Endodermal cell (in vitro differentiated cells): ENCODE results near the gene TMSB4X. TPM values are rescaled to one million over a fixed set of nuclear protein-coding genes. Genes with fewer than 3 reads are reported as not detected.
A peak's percentile ranks its signal among the peaks of the same experiment; 100 is the strongest.

ENCODE experiments used
- DNase-seq: peaks from one replicate; pipeline ENCODE4 v3.0.0-alpha.2; 2017
- H3K27ac ChIP-seq: 2 replicates; pipeline ENCODE4 v1.5.1; 2013; ENCODE audit warnings: mild to moderate bottlenecking, low read depth, low read length, moderate library complexity
- H3K27me3 ChIP-seq: 2 replicates; pipeline ENCODE4 v1.6.1; 2013; ENCODE audit warnings: mild to moderate bottlenecking, low read length, moderate library complexity; ENCODE audit not compliant: insufficient read depth, control insufficient read depth, poor library complexity, severe bottlenecking
- H3K36me3 ChIP-seq: 2 replicates; pipeline ENCODE4 v1.7.0; 2013; ENCODE audit warnings: mild to moderate bottlenecking, low read length, moderate library complexity; ENCODE audit not compliant: control insufficient read depth, insufficient read depth
- H3K4me1 ChIP-seq: one replicate; pipeline ENCODE4 v1.7.0; 2013; ENCODE audit warnings: low read length; ENCODE audit not compliant: control insufficient read depth, insufficient read depth
- H3K4me3 ChIP-seq: 2 replicates; pipeline ENCODE4 v1.5.1; 2013; ENCODE audit warnings: mild to moderate bottlenecking, low read length, moderate library complexity
- H3K9ac ChIP-seq: 2 replicates; pipeline ENCODE4 v1.6.1; 2013; ENCODE audit warnings: mild to moderate bottlenecking, low read length, moderate library complexity; ENCODE audit not compliant: poor library complexity, severe bottlenecking; ENCODE audit errors: extremely low read depth
- H3K9me3 ChIP-seq: 2 replicates; pipeline ENCODE4 v1.6.1; 2013; ENCODE audit warnings: mild to moderate bottlenecking, low read length, moderate library complexity; ENCODE audit not compliant: control insufficient read depth
- H3K27ac Mint-ChIP-seq: 2 replicates; pipeline ENCODE4 v1.8.0; 2020; ENCODE audit warnings: mixed read lengths
- H3K27me3 Mint-ChIP-seq: 2 replicates; pipeline ENCODE4 v1.8.0; 2021; ENCODE audit warnings: mild to moderate bottlenecking, mixed read lengths; ENCODE audit not compliant: insufficient read depth
- H3K36me3 Mint-ChIP-seq: 2 replicates; pipeline ENCODE4 v1.8.0; 2020; ENCODE audit warnings: low read depth, mixed read lengths
- H3K4me1 Mint-ChIP-seq: 2 replicates; pipeline ENCODE4 v1.8.0; 2020; ENCODE audit warnings: mixed read lengths
- H3K4me3 Mint-ChIP-seq: 2 replicates; pipeline ENCODE4 v1.8.0; 2020; ENCODE audit warnings: mild to moderate bottlenecking, moderate library complexity, mixed read lengths
- H3K9me3 Mint-ChIP-seq: 2 replicates; pipeline ENCODE4 v1.8.0; 2020; ENCODE audit warnings: mild to moderate bottlenecking, mixed read lengths
- WGBS, 2 experiments: methylation state at CpG; one replicate each; pipeline versions ENCODE4 v1.1.5 to v1.1.7; 2013; ENCODE audit warnings: missing lambda C conversion rate in 2 of 2, mixed read lengths in 1 of 2; ENCODE audit not compliant: insufficient coverage in 1 of 2, insufficient read length in 1 of 2; 5-methylcytosine and 5-hydroxymethylcytosine counted together
- total RNA-seq, 2 donors: library from RNA; stranded (reverse); fragmentation: NEBNext Ultra II Directional in 1 of 2; extraction: Animal tissue kit (Norgen Biotek cat#: 25700) in 1 of 2; gene quantifications; 2 replicates in 1 of 2; 3 replicates in 1 of 2; pipeline ENCODE4 v1.2.1, GENCODE V29; 2021
- TF ChIP-seq, protein P1 (sequence below): fragments of 200-600 bp; sonication (generic); conservative IDR thresholded peaks from 2 replicates; pipeline ENCODE4 v1.5.0; 2021; ENCODE audit warnings: antibody characterized with exemption, mild to moderate bottlenecking

TMSB4X gene
- total RNA-seq, 2 donors from 2014 or later: 1,539 to 2,456 TPM

DNA sequence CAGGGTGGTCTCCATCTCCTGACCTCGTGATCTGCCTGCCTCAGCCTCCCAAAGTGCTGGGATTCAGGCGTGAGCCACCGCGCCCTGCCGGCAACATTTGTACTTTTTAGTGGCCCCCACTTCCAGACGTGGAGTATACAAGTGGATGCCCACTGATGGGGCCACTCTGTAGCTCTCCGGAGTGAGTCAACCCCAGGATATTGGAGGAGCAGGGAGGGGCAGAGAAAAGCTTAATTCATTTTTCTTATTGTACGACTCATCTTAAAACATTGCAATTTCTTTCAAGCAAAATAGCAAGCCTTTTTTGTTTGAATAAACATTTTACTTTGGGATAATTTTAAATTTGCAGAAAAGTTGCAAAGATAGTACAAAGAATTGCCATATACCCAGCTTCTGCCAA lies 34.9 kb downstream of the TMSB4X start:
- H3K4me1 ChIP-seq: no peaks in the 10 kb centered on the region
- no peak overlapping the region for H3K27ac ChIP-seq
- WGBS, 2 experiments: 94% methylated on average over 7 of the region's 8 CpGs; no CpG with 5 or more reads in 1 of the 2 experiments
- H3K27me3 ChIP-seq: no peaks in the 10 kb centered on the region
- Mint-ChIP-seq H3K27me3 (no peaks in the 10 kb centered on the region), H3K4me3 (no peak overlapping the region), H3K4me1 (peaks cover 21% of the 10 kb centered on the region), H3K27ac (no peak overlapping the region), H3K36me3 (no peaks in the 10 kb centered on the region), H3K9me3 (peaks cover 48% of the 10 kb centered on the region)
- no peak for DNase-seq
- no peaks in the 10 kb centered on the region for H3K9me3 ChIP-seq
- TF ChIP-seq, protein P1, sequence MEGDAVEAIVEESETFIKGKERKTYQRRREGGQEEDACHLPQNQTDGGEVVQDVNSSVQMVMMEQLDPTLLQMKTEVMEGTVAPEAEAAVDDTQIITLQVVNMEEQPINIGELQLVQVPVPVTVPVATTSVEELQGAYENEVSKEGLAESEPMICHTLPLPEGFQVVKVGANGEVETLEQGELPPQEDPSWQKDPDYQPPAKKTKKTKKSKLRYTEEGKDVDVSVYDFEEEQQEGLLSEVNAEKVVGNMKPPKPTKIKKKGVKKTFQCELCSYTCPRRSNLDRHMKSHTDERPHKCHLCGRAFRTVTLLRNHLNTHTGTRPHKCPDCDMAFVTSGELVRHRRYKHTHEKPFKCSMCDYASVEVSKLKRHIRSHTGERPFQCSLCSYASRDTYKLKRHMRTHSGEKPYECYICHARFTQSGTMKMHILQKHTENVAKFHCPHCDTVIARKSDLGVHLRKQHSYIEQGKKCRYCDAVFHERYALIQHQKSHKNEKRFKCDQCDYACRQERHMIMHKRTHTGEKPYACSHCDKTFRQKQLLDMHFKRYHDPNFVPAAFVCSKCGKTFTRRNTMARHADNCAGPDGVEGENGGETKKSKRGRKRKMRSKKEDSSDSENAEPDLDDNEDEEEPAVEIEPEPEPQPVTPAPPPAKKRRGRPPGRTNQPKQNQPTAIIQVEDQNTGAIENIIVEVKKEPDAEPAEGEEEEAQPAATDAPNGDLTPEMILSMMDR: no peak
- H3K4me3 ChIP-seq: no peak overlapping the region
- no peaks in the 10 kb centered on the region for H3K36me3 ChIP-seq
- no peak overlapping the region for H3K9ac ChIP-seq

DNA sequence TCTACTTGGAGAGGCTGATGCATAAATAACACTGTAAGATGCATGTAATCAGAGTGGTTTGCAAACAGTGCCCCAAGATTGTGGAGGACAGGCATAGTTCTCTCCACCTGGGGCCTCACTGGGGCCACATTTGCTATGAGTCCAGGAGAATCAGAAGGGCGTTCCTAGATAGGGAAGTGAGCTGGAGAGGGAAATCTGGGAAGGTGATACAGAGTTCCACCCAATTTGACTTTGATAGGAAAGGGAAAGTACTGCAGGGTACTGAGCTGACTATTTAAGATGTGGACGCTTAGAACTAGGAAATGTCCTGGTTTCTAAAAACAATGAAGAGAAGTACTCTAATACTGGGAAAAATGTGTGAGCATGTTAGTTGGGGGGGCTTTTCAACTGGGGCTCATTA lies 35.6 kb downstream of the TMSB4X start:
- Histone ChIP-seq H3K4me3 (no peak overlapping the region), H3K9me3 (no peaks in the 10 kb centered on the region), H3K9ac (no peak overlapping the region), H3K36me3 (no peaks in the 10 kb centered on the region), H3K27ac (no peak overlapping the region), H3K4me1 (no peaks in the 10 kb centered on the region), H3K27me3 (no peaks in the 10 kb centered on the region)
- Mint-ChIP-seq H3K36me3 (no peaks in the 10 kb centered on the region), H3K27ac (no peak overlapping the region), H3K9me3 (peaks cover 45% of the 10 kb centered on the region), H3K4me1 (peaks cover 22% of the 10 kb centered on the region), H3K27me3 (no peaks in the 10 kb centered on the region), H3K4me3 (no peak overlapping the region)
- no peak for DNase-seq
- TF ChIP-seq, protein P1: no peak
- WGBS, 2 experiments: 98% methylated on average over 2 of the region's 2 CpGs; no CpG with 5 or more reads in 1 of the 2 experiments

DNA sequence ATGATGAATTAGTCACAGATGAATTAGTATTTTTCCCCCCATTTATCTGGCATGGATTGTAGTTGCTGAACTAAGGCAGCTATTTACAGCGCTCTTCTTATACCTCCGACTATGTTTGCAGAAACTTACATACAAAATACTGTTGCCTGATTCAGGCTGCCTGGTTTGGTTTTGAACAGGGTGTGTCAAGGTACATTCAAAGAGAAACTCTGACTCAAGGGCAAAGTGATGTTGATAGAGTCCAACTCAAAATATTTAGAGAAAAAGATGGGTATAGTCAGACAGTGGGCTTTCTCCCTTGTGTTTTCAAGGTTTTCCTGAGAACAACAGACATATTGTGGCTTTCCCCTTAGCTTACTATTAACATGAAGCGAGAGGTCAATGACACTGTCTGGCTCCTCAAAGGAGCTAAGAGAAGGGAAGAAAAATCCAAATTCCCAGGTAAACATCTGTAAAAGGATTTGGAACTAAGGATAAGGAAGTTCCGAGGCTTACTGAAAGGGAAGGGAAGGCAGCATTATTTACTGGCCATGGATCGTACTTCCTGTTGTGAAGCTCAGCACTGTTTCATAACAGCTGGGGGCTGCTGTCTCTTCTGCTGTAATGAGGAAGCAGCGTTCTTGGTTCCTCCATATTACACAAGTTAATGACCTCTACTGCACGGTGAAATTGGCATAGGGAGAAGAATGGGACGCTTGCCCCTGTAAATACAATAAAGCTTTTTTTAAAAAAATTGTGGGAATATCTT lies 38.6 kb downstream of the TMSB4X start:
- H3K9ac ChIP-seq: no peak overlapping the region
- H3K27me3 ChIP-seq: no peaks in the 10 kb centered on the region
- no peaks in the 10 kb centered on the region for H3K9me3 ChIP-seq
- TF ChIP-seq, protein P1: no peak
- WGBS, 2 experiments: 52% methylated on average over 6 of the region's 8 CpGs; no CpG with 5 or more reads in 1 of the 2 experiments
- peaks cover 26% of the 10 kb centered on the region for H3K4me1 Mint-ChIP-seq
- no peaks in the 10 kb centered on the region for H3K36me3 ChIP-seq
- no peaks in the 10 kb centered on the region for H3K4me1 ChIP-seq
- H3K4me3 ChIP-seq: no peak overlapping the region
- no peak for DNase-seq
- H3K27ac Mint-ChIP-seq: peak overlapping the region; percentile 46
- no peak overlapping the region for H3K27ac ChIP-seq
- H3K9me3 Mint-ChIP-seq: peaks cover 54% of the 10 kb centered on the region
- H3K36me3 Mint-ChIP-seq: no peaks in the 10 kb centered on the region
- no peak overlapping the region for H3K4me3 Mint-ChIP-seq
- H3K27me3 Mint-ChIP-seq: no peaks in the 10 kb centered on the region
